Measurements from ENCODE around the gene HHATL.

Gene HHATL

GRCh38 chr3:42684632-42685362 is 17.8 kb downstream of the HHATL start:
- CTCF ChIA-PET, result no interaction called here
- DNase-seq (ENCODE audit: extremely low spot score), result no peak
- no peak for TF ChIP-seq LEF1 (IDR thresholded peaks at IDR 0.05; ENCODE audit: borderline replicate concordance)
- TF ChIP-seq FOXA1 (IDR thresholded peaks at IDR 0.05), result no peak
- no peak for TF ChIP-seq L3MBTL2 (conservative IDR thresholded peaks at IDR 0.05)
- TF ChIP-seq FOXK2 (IDR thresholded peaks at IDR 0.05), result no peak
- TF ChIP-seq FOXM1 (IDR thresholded peaks at IDR 0.05; ENCODE audit: borderline replicate concordance), result no peak
- no peak for TF ChIP-seq CTBP1 (IDR thresholded peaks at IDR 0.05; ENCODE audit: borderline replicate concordance)
- no peak for TF ChIP-seq SP1 (IDR thresholded peaks at IDR 0.05)
- POLR2A ChIA-PET, result no interaction called here

- DNase-seq (ENCODE audit: extremely low spot score), result peak; percentile 61
- CTCF ChIA-PET, result interaction anchor here (0.6 kb wide), 1 partner anchor 135 kb away, joined by 3 read pairs; no protein-coding TSS in a partner anchor
- TF ChIP-seq CTBP1 (IDR thresholded peaks at IDR 0.05; ENCODE audit: borderline replicate concordance), result no peak
- TF ChIP-seq L3MBTL2 (conservative IDR thresholded peaks at IDR 0.05), result no peak
- no peak for TF ChIP-seq TARDBP (IDR thresholded peaks at IDR 0.05)
- TF ChIP-seq ARNT (IDR thresholded peaks at IDR 0.05), result no peak
- no peak for TF ChIP-seq BHLHE40 (IDR thresholded peaks at IDR 0.05; ENCODE audit: borderline replicate concordance)
- no peak for TF ChIP-seq PKNOX1 (IDR thresholded peaks at IDR 0.05)
- TF ChIP-seq ZNF384 (IDR thresholded peaks at IDR 0.05), result no peak
- no peak for TF ChIP-seq FOXK2 (IDR thresholded peaks at IDR 0.05)
- TF ChIP-seq HDGF (IDR thresholded peaks at IDR 0.05; ENCODE audit: borderline replicate concordance), result no peak
- no peak for TF ChIP-seq FOXA1 (IDR thresholded peaks at IDR 0.05)
- TF ChIP-seq SP1 (IDR thresholded peaks at IDR 0.05), result no peak
- no peak for TF ChIP-seq NFRKB (IDR thresholded peaks at IDR 0.05)
- no peak for TF ChIP-seq LEF1 (IDR thresholded peaks at IDR 0.05; ENCODE audit: borderline replicate concordance)
- TF ChIP-seq ELF4 (IDR thresholded peaks at IDR 0.05), result no peak
- no peak for TF ChIP-seq SUZ12 (IDR thresholded peaks at IDR 0.05)
- POLR2A ChIA-PET, result no interaction called here
These were observed 18.6 kb downstream of the HHATL start for GRCh38 chr3:42683875-42684598.

GRCh38 chr3:42682301-42683070 is 20.1 kb downstream of the HHATL start:
- CTCF ChIA-PET, result no interaction called here
- TF ChIP-seq ARNT (IDR thresholded peaks at IDR 0.05) (no peak), BHLHE40 (IDR thresholded peaks at IDR 0.05; ENCODE audit: borderline replicate concordance) (no peak), ZNF384 (IDR thresholded peaks at IDR 0.05) (no peak), NFRKB (IDR thresholded peaks at IDR 0.05) (no peak), FOXM1 (IDR thresholded peaks at IDR 0.05; ENCODE audit: borderline replicate concordance) (no peak)
- POLR2A ChIA-PET, result no interaction called here
- no peak for DNase-seq (ENCODE audit: extremely low spot score)

GRCh38 chr3:42681361-42682038 is 21.1 kb downstream of the HHATL start:
- TF ChIP-seq LEF1 (IDR thresholded peaks at IDR 0.05; ENCODE audit: borderline replicate concordance), result no peak
- no peak for TF ChIP-seq FOXM1 (IDR thresholded peaks at IDR 0.05; ENCODE audit: borderline replicate concordance)
- no peak for TF ChIP-seq ARNT (IDR thresholded peaks at IDR 0.05)
- TF ChIP-seq ELF4 (IDR thresholded peaks at IDR 0.05), result no peak
- TF ChIP-seq CTBP1 (IDR thresholded peaks at IDR 0.05; ENCODE audit: borderline replicate concordance), result no peak
- no peak for TF ChIP-seq L3MBTL2 (conservative IDR thresholded peaks at IDR 0.05)
- no peak for TF ChIP-seq NFRKB (IDR thresholded peaks at IDR 0.05)
- TF ChIP-seq FOXK2 (IDR thresholded peaks at IDR 0.05), result no peak
- TF ChIP-seq SUZ12 (IDR thresholded peaks at IDR 0.05), result no peak
- no peak for TF ChIP-seq SP1 (IDR thresholded peaks at IDR 0.05)
- TF ChIP-seq TARDBP (IDR thresholded peaks at IDR 0.05), result no peak
- TF ChIP-seq FOXA1 (IDR thresholded peaks at IDR 0.05), result no peak
- no peak for DNase-seq (ENCODE audit: extremely low spot score)
- POLR2A ChIA-PET, result no interaction called here
- CTCF ChIA-PET, result no interaction called here

- CTCF ChIA-PET, result no interaction called here
These were observed 21.8 kb downstream of the HHATL start for GRCh38 chr3:42680806-42681205.

GRCh38 chr3:42680271-42680670 is 22.3 kb downstream of the HHATL start:
- no peak for TF ChIP-seq HDGF (IDR thresholded peaks at IDR 0.05; ENCODE audit: borderline replicate concordance)
- TF ChIP-seq L3MBTL2 (conservative IDR thresholded peaks at IDR 0.05), result no peak
- no peak for TF ChIP-seq ELF4 (IDR thresholded peaks at IDR 0.05)
- CTCF ChIA-PET, result no interaction called here
- POLR2A ChIA-PET, result no interaction called here
- no peak for DNase-seq (ENCODE audit: extremely low spot score)

More at GRCh38 chr3:42680806-42681205, 21.8 kb downstream of the HHATL start:
- TF ChIP-seq BHLHE40 (IDR thresholded peaks at IDR 0.05; ENCODE audit: borderline replicate concordance) (no peak), TARDBP (IDR thresholded peaks at IDR 0.05) (no peak), ARNT (IDR thresholded peaks at IDR 0.05) (no peak), FOXK2 (IDR thresholded peaks at IDR 0.05) (no peak), FOXM1 (IDR thresholded peaks at IDR 0.05; ENCODE audit: borderline replicate concordance) (no peak), ELF4 (IDR thresholded peaks at IDR 0.05) (no peak), FOXA1 (IDR thresholded peaks at IDR 0.05) (no peak), NFRKB (IDR thresholded peaks at IDR 0.05) (no peak)
- POLR2A ChIA-PET, result no interaction called here
- no peak for DNase-seq (ENCODE audit: extremely low spot score)

- ChIA-PET POLR2A (no interaction called here), CTCF (no interaction called here)
- TF ChIP-seq LEF1 (IDR thresholded peaks at IDR 0.05; ENCODE audit: borderline replicate concordance), result no peak
- TF ChIP-seq PKNOX1 (IDR thresholded peaks at IDR 0.05), result no peak
- TF ChIP-seq CTBP1 (IDR thresholded peaks at IDR 0.05; ENCODE audit: borderline replicate concordance), result no peak
- TF ChIP-seq SP1 (IDR thresholded peaks at IDR 0.05), result no peak
- TF ChIP-seq ARNT (IDR thresholded peaks at IDR 0.05), result no peak
- TF ChIP-seq NFRKB (IDR thresholded peaks at IDR 0.05), result no peak
- no peak for TF ChIP-seq HDGF (IDR thresholded peaks at IDR 0.05; ENCODE audit: borderline replicate concordance)
- TF ChIP-seq ZNF384 (IDR thresholded peaks at IDR 0.05), result no peak
- TF ChIP-seq BHLHE40 (IDR thresholded peaks at IDR 0.05; ENCODE audit: borderline replicate concordance), result no peak
- DNase-seq (ENCODE audit: extremely low spot score), result no peak
These were observed 24.2 kb downstream of the HHATL start for GRCh38 chr3:42678447-42678846.
